GM19035 (cell line): Measurements from ENCODE around the gene DNAH14.
"Not testable (repeated sequence)": the region's sequence is repeated elsewhere in the genome, so short reads cannot be mapped to it uniquely, and the experiment has no call there.

ENCODE experiments used
- ATAC-seq: cut with Tn5 transposase; IDR thresholded peaks from one replicate; pipeline ENCODE4 v1.9.1; 2021; ENCODE audit not compliant: unreplicated experiment

Gene DNAH14

GRCh38 chr1:225338545-225338944 lies 409.1 kb downstream of the DNAH14 start:
- no peak for ATAC-seq

DNA sequence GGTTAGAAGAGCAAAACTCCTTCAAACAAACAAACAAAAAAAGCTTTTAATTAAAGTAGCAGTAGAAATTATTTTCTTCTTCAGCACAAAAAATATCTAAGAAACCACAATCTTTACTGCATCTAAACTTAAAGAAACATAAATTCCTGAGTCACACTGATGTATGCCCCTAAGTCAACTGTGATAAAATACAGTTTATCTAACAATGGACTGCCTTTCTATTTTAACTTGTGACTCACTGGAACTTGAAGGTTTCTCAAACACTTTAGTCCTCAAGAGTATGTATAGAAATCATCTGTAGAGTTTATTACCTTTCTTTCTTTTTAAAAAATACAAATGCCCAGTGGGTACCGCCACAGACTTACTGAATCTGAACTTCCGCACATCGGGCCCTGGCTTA lies 412.2 kb downstream of the DNAH14 start:
- no peak for ATAC-seq

DNA sequence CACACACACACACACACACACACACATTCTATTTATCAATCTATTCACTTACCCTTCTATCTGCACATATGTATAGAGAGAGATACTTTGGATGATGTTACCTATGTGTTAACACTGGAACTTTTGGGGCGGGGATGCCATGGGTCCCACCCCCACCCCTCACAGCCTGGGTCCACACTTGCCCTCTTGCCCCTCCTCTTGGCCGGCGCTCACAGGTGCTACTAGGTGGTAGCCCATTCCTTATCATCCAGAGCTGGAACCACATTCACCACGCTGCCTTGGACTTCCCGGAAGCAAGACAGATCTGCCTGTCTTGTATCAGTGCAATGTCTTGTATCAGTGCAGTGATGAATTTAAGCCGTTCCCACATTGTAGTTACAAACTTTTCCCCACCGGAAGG lies 413.2 kb downstream of the DNAH14 start:
- ATAC-seq = no peak

DNA sequence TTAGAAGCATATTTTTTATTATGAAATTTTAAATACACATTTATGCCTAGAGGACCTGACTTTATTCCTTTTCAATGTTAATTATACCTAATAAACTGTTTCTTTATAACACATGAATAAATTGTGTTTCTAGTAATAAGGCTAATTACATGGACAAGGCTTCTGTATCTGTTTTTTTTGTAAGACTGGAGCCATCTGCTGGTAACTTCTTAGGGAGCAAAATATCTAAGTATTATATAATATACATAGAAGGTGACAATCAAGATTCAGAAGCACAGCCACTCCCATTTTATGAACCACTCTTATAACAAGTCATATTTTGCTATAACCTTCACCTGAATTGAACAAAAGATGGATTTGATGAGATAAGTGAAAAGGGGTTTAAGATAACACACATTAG lies 414.1 kb downstream of the DNAH14 start:
- ATAC-seq = no peak

GRCh38 chr1:225347123-225347683 lies 417.7 kb downstream of the DNAH14 start:
- ATAC-seq = no peak

- no peak for ATAC-seq
Observed at GRCh38 chr1:225348400-225348799, 418.9 kb downstream of the DNAH14 start.

DNA sequence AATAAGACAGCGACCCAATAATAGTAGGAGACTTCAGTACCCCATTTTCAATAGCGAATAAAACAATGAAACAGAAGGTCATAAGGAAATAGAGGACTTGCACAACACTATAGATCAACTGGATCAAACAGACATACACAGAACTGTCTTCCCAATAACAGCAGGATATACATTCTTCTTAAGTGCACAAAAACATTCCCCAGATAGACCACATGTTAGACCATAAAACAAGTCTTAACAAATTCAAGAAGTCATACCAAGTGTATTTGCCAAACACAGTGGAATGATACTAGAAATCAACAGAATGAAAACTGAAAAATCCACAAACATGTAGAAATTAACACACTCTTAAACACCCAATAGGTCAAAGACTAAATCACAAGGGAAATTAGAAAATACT lies 420.4 kb downstream of the DNAH14 start:
- no peak for ATAC-seq

- ATAC-seq = no peak
Observed at GRCh38 chr1:225350872-225351271, 421.4 kb downstream of the DNAH14 start.

- ATAC-seq = no peak
Observed at GRCh38 chr1:225354906-225355305, 425.4 kb downstream of the DNAH14 start.

GRCh38 chr1:225355863-225356262 lies 426.4 kb downstream of the DNAH14 start:
- ATAC-seq = no peak

DNA sequence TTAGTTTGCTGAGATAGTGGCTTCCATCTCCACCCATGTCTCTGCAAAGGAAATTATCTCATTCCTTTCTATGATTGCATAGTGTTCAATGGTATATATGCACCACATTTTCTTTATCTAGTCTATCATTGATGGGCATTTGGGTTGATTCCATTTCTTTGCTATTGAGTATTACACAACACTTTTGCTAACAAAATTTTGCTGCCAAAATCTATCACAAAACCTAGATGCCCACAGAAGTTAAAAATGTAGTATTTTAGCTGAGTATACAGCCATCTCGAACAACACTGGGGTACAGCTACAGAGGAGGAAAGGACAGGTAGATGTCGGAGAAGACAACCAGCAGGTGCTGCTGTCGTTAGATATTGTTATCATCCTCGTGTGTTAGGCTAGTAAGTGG lies 430.6 kb downstream of the DNAH14 start:
- no peak for ATAC-seq

DNA sequence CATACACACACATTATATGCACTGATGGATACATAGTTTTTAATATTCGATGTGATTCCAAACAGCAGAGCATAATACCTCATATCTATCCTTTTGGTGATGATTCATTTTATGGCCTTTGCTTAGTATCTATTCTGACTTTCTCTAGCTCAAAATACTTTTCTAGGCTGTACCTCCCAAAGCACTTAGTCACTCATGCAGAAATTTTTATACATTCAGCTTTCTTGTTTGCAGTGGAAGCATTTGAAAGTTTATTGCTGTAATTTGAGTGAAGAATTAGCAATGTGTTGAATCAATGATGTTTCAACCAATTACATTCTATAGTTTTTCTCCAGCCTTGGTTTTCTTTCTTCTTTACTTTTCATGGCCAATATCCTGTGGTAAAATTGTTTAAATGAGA lies 431.7 kb downstream of the DNAH14 start:
- no peak for ATAC-seq

DNA sequence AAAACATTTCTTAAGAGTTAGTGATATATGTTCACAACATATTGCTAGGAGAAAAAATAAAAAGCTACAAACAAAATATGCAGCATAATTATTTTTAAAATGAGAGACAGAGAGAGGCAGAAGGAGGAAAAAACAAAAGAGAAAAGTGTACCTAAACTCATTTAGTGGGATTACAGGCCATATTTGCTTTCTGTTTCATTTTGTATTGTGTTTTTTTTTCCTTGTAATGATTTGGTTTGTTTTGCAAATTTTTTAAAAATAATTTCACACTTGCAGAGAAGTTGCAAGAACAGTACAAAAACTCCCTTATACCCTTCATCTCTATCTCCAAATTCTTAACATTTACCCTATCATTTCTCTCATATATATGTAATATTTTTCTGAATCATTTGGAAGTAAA lies 433.3 kb downstream of the DNAH14 start:
- no peak for ATAC-seq

DNA sequence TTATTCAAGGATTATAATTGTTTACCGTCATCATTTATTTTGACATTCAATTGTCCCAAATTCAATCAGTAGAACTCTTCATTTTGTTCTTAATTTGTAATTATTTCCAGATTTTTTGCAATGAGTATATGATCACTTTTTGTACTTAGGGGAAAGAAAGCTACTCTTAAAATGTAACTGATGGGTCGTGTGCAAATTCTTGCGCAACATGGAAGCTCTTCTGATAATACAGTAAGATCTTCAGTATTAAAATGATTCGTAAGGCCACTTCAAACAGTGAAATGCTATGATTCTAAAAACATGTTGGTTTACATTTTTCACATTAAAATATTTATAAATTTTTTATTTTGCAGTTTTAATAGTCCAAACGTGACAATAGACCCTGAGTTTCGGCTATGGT lies 435.0 kb downstream of the DNAH14 start:
- no peak for ATAC-seq

DNA sequence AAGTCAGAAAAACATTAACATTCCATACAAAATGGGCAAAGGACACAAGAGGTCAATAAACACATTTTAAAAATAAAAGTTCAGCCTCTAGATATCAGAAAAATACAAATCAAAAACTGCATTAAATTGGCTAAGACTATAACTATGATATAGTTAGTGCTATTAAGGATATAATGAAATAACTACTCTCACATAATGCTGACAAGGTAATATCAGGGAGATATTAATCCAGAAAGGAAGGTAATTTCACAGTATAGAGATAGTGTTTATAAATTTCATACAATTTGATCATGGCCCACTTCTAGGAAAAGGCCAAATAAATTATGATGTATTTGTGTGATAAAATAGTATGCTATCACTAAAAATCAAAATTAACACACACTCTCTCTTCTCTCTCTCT lies 436.5 kb downstream of the DNAH14 start:
- ATAC-seq = no peak

DNA sequence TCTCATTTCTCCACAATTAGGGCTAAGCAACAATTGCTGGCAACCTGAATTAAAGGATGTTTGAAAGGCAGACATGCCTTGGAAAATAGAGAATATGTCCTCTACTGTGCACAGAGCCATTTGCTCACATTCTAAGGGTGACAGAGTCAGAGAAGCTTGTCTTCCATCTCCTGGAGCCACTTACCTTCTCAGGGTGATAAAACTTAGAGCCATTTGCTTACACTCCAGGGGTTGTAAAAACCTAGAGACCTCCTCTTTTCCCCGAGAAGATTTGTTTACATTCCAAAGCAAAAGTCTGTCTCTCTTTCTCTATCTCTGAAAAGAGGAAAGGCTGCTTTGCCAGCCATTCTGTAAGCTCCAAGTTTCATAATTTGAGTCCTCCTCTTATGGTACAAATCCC lies 437.1 kb downstream of the DNAH14 start:
- ATAC-seq = no peak

DNA sequence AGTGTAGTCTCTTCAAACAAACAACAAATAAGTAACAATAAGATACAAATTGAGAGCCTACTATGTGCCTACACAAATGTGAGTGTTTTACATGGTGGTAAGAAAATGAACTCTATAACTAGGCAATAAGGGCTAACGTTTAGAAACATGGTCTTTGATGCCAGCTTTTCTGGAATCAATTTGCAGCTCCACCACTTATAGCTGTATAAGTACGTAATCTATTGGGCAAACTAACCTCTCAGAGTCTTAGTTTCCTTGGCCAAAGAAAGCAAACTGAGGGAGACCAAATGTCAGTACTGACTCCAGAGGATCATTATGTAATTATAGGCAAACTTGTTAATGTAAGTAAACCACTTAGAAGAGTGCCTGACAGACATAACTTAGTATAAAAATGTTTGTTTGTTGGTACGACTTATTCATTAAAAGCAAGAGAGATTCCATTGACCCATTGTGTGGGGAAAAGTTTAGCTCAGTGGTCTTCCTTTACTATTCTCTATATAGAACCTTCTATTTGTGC lies 438.6 kb downstream of the DNAH14 start:
- ATAC-seq = no peak

DNA sequence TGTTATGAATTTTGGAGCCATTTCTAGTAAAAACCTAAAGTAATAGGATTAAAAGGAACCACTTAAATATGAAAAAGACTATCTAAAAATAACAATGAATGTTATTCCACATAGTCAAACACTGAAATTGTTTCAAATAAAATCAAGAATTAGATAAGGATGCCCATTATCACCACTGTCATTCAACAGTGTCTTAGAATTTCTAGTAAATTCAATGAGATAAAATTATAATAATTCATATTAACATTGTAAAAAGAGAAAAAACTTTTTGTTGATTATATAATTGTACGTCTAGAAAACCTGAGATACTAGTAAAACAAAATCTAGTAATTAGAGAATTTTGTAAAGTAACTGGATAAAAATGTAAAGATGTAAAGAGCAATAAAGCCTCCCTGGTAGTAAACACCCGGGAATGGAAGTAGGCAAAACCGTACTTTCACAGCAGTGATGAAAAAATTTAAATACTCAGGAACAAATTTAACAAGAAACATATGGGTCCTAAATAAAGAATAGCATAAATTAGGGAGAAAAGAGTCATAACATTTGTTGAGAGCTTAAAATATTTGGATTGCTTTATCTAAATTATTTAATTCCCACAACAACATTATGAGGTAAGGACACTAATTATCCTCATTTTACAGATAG lies 442.0 kb downstream of the DNAH14 start:
- no peak for ATAC-seq

DNA sequence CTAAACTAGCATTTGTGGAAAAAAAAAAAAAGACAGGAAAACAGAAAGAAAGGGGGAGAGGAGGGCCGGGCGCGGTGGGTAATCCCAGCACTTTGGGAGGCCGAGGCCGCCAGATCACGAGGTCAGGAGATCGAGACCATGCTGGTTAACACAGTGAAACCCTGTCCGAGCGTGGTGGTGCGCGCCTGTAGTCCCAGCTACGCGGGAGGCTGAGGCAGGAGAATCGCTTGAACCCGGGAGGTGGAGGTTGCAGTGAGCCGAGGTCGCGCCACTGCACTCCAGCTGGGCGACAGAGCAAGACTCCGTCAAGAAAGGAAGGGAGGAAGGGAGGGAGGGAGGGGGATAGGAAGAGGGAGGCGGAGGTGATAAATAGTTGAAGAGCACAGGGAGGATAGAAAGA lies 443.7 kb downstream of the DNAH14 start:
- ATAC-seq = no peak

- ATAC-seq = no peak
Observed at GRCh38 chr1:225374996-225375395, 445.5 kb downstream of the DNAH14 start.

DNA sequence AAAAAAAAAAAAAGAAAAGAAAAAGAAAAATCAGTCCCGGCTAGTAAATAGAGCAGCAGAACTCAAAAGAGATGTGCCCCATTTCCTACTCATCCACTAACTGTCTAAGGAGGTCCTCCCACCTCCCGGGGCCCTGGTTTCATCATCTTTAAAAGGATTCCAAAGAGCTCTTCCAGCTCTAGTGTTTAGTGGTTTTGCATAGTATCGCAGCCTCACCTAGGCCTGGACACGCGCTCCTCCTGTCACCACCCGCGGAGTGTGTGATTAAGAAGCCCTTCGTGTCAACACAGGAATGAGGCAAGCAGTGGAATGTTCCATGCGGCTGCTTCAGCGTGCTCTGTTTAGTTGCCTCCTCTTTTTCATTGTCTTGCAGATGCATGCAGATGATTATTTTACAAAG lies 449.4 kb downstream of the DNAH14 start:
- ATAC-seq = no peak

DNA sequence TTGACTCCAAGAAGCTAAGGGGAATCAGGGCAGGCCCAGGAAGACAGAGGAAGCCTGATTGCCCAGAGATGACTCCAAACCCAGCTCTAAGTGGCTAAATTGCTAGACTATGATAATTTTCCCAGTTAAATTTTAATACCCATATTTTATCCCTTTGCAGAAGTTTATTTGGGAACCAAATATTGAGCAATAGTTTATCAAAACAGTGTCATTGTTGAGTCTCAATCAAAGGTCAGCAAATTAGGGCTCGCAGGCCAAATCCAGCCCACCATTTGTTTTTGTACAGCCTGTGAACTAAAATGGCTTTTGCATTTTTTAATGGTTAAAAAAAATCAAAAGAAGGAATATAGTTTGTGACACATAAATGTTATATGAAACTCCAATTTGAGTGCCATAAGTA lies 451.2 kb downstream of the DNAH14 start:
- no peak for ATAC-seq

DNA sequence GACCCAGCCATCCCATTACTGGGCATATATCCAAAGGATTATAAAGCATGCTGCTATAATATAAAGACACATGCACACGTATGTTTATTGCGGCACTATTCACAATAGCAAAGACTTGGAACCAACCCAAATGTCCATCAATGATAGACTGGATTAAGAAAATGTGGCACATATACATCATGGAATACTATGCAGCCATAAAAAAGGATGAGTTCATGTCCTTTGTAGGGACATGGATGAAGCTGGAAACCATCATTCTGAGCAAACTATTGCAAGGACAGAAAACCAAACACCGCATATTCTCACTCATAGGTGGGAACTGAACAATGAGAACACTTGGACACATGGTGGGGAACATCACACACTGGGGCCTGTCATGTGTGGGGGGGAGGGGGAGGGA lies 457.4 kb downstream of the DNAH14 start:
- not testable (repeated sequence) for ATAC-seq
